GM18505 (cell line): ENCODE results near the gene TRPC4AP.

ENCODE experiments used
- ATAC-seq: cut with Tn5 transposase; IDR thresholded peaks from one replicate; pipeline ENCODE4 v1.9.1; 2021; ENCODE audit not compliant: unreplicated experiment
- POLR2A ChIP-seq: IDR thresholded peaks from 4 replicates; pipeline ENCODE4 v1.6.1; 2011; ENCODE audit warnings: borderline replicate concordance; ENCODE audit not compliant: insufficient read depth, insufficient read length; ENCODE audit errors: extremely low read depth

The TRPC4AP gene

DNA sequence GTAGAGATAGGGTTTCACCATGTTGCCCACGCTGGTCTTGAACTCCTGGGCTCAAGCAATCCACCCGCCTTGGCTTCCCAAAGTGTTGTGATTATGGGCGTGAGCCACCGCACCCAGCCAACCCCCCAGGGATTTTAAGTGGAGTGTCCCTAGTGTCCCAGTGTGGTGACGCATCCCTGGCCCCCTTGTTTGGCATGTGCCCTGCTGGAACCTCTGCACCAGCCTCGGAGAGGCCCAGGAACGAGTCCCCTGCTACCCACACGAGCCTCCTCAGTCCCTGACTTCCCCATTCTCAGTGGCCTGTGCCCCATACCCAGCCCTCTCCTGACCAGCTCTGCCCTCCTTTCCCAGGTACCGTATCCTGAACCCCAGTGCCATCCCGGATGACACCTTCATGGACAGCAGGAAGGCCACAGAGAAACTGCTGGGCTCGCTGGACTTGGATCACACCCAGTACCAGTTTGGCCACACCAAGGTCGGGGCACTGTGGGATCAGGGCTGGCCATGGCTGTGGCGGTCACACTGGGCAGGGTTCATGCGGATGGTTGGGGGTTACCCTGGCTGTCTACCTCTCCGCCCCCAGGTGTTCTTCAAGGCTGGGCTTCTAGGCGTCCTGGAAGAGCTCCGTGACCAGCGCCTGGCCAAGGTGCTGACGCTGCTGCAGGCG is 99.7 kb downstream of the TRPC4AP start:
- ATAC-seq = no peak
- TF ChIP-seq POLR2A = no peak

DNA sequence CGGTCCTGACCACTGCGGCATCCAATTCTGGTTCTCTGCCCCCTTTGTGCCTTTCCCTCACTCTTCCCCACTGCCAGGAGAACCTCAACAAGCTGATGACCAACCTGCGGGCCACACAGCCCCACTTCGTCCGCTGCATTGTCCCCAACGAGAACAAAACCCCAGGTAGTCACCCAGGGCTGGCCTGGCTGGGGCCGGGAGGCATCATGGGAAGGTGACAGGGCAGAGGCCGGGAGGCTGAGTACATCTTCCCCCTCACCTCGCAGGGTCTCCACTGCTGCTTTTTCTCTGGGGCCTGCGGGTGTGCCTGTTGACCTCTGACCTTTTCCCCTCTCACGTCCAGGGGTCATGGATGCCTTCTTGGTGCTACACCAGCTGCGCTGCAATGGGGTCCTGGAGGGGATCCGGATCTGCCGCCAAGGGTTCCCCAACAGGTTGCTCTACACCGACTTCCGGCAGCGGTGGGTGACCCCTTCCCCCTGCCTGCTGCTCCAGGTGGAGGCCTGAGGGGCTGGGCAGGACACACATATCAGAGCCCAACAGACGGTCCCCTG is 101.9 kb downstream of the TRPC4AP start:
- no peak for ATAC-seq
- TF ChIP-seq POLR2A = no peak

DNA sequence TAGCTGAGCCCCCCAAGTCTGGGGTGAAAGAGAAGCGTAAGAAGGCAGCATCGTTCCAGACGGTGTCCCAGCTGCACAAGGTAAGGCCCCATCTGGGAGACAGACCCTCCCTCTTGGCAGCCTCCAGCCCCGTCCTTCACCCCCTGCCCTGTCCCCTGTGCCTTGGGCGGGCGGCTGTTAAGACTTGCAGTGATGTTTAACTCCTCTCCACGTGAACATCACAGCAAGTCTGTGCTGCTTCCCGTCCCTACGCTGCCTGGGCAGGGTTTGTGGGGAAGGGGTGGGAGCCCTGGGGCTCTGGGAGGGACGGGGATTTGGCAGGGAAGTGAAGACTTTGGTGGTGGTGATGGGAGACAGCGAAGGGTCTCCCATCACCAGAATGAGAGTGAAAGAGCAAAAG is 102.4 kb downstream of the TRPC4AP start:
- no peak for ATAC-seq
- no peak for TF ChIP-seq POLR2A

DNA sequence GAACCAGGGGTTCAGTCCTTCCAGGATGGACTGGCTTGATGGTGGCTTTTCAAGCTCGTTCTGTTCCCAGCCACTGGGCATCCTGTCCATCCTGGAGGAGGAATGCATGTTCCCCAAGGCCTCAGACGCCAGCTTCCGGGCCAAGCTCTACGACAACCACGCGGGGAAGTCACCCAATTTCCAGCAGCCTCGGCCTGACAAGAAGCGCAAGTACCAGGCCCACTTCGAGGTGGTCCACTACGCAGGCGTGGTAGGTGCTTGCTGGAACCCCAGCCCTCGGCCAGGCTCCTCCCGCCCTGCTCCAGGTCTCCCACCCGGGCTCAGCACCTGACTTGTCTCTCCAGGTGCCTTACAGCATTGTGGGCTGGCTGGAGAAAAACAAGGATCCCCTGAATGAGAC is 102.9 kb downstream of the TRPC4AP start:
- ATAC-seq = no peak
- no peak for TF ChIP-seq POLR2A

DNA sequence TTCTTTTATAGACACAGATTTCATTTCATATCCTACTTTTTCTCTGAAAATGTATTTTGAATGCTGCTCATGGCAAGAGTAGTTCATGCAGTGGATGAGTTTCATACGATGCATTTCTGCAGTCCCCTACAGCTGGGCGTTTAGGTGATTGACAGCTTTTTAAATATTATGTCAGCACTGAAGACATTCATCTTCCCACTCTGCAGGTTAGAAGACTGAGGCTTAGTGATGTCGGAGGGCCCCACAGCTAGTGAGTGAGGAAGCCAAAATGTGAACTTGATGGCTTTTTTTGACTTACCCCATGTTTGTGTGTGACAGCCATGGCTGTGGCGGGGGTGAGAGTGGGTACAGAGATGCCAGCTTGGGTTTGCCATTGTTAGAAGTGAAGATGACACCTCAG is 103.5 kb downstream of the TRPC4AP start:
- no peak for ATAC-seq
- TF ChIP-seq POLR2A = no peak

DNA sequence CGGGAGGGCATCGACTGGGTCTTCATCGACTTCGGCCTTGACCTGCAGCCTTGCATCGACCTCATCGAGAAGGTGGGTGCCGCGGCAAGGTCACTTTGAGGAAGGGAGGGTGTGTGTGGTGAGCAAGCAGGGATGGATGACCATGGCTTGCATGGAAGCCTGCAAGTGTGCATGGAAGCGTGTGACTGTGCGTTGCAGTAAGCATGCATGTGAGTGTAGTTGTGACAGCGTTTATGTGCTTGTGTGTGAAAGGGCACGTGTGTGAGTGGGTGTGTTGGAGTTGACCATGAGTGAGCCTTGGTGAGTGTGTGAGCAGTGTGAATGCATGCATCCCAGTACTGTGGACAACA is 104.4 kb downstream of the TRPC4AP start:
- TF ChIP-seq POLR2A = no peak
- no peak for ATAC-seq

DNA sequence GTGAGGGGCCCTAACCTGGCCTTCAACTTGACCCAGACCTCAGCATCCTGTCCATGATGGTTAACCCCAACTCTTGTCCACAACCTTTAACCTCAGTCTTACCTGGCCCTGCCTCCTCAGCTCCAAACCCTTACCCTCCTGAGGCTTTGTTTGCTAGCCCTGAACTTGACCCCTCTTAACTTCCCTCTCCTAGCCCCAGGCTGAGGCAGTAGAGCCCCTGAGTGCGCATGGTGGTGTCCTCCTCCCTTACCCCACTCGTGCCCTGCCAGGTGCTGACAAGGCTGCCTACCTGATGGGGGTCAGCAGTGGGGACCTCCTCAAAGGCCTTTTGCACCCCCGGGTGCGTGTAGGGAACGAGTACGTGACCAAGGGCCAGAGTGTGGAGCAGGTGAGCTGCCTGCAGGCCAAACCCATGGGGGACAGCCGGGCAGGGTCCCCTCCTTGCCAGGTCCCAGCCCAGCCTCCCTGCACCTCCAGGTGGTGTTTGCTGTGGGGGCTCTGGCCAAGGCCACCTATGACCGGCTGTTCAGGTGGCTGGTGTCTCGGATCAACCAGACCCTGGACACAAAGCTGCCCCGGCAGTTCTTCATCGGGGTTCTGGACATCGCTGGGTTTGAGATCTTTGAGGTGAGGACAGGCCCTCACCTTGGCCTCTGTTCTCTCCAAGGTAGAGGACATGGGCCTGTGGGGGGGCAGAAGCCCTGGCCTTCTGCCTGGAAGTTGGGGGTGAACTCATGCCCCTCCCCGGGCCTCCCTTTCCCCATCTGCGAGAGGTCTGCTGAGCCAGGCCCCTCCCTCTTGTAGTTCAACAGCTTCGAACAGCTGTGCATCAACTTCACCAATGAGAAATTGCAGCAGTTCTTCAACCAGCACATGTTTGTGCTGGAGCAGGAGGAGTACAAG is 105.1 kb downstream of the TRPC4AP start:
- TF ChIP-seq POLR2A = no peak
- no peak for ATAC-seq

DNA sequence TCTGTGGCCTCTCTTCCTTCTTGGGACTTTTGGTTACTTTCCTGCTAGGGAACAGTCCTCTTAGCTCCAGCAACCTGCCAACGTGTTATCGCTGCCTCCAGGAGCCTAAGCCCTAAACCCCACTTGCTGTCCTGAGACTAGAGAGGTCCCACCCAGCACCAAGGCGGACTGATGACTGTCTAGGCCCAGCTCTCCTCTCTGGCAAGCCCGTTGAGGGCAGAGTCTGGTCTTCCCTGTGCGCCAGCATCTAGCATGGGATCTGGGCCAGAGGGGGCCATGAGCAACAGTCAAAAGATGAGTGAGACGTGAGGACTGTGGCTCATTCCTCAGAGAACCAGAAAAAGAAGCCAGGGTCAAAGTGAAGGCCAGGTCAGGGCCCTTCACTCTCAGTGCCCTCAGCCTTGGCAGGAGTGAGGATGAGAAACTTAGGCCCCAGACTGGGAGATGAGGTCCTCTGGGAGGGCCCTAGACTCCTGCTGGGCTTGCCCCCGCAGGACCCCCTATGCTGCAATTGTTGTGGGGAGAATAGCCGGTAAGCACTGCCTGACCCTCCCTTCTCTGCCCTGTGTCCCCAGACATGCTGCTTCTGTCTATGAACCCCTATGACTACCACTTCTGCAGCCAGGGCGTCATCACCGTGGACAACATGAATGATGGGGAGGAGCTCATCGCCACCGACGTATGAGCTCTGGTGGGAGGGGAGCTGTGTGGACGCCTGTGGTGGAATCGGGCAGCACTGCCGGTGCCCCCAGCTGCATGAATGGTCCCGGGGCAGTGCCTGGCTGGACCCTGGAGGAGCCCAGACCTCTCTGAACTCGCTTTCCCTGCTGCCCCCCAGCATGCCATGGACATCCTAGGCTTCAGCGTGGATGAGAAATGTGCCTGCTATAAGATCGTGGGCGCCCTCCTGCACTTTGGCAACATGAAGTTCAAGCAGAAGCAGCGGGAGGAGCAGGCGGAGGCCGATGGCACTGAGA is 106.0 kb downstream of the TRPC4AP start:
- no peak for ATAC-seq
- no peak for TF ChIP-seq POLR2A

DNA sequence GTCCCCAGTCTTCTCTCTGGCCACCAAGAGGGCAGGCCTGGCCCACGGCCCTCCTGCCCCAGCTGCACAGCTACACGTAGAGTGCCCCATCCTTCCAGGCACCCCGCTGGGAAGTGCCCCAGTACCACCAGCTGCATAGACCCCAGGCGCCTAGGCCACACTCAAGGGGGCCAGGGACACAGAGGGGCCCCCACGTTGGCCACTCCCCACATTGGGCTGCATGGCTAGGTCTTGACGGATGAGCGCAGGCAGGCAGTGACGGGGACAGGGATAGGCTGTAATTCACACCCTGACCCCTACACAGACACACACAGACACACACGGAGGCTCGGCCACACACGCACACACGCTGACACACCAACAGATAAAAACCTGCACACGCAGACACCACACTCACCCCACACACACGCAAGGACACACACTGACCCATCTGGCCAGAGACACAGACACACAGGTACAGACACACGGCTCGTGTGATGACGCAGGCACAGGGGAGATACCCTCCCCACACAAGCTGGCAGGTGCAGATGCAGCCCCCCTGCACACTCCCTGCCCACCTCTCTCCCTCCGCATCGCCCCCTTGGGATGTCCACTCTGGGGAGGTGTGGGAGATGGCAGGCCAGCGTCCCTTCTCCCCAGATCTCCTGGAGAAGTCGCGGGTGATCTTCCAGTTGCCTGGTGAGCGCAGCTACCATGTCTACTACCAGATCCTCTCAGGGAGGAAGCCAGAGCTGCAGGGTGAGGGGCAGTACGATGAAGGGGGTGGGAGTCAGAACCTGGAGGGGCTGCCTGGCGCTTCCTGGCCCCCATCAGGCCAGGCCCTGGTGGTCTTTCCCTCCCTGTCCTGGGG is 106.9 kb downstream of the TRPC4AP start:
- TF ChIP-seq POLR2A = no peak
- no peak for ATAC-seq

DNA sequence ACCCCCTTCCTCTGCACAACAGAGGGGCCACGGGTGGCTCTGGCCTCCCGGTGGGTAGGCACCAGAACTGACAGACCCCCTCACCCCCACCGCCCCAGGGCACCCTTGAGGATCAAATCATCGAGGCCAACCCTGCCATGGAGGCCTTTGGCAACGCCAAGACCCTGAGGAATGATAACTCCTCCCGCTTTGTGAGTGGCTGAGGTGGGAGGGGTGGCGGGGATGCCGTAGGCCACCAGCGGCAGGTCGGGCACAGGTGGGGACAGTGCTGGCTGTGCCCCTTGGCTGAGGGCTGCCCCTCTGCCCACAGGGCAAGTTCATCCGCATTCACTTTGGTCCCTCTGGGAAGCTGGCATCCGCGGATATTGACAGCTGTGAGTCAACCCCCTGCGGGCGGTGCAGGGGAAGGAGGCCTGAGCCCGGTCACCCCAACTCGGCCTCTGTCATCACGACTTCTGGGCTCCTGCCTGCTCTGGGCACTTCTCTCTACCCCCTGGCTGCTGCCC is 107.8 kb downstream of the TRPC4AP start:
- no peak for ATAC-seq

DNA sequence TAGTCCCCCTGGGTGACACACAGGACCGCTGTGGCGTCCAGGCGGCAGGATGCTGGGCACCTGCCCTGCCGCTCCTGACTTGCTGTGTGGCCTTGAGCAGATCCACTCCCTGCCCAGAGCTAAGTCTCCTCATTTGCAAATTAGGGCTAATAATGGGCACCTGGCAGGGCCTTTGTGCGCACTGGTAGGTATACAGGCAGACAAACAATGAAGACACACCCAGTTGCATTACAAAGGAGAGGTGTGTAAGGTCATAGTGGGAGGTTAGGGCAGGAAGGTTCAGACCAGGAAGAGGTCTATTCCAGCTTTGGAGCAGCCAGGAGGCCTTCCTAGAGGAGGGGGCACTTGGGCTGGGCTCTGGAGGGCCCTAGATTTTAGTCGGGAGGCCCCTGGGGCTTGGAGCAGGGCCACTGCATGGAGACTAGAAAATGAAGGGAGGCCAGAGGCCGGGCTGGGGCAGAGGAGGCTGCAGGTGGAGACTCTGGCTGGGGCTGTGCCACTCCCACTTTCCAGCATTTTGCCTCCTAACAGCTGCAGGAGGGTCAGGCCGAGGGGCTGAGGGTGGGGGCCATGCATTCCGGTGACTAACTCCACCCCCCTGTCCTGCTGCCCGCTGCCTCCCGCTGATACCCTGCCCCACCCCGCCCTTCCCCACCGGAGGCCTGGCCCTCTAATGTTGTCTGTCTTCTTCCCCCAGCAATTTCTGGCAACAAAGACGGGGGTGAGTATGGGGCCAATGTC is 108.4 kb downstream of the TRPC4AP start:
- ATAC-seq = no peak
- TF ChIP-seq POLR2A = no peak

More for the DNA sequence above, 107.8 kb downstream of the TRPC4AP start:
- TF ChIP-seq POLR2A = no peak
